NCI-H2196 treated with DMSO at 0.1 percent for 48 hours (cell line): Measurements from ENCODE around the gene SLAIN1.
"Not testable (repeated sequence)": the region's sequence is repeated elsewhere in the genome, so short reads cannot be mapped to it uniquely, and the experiment has no call there.

Experiments
- DNase-seq: peaks from one replicate; lab custom pipeline; 2025; ENCODE audit not compliant: unreplicated experiment; lab: John Stamatoyannopoulos, UW

Gene SLAIN1

DNA sequence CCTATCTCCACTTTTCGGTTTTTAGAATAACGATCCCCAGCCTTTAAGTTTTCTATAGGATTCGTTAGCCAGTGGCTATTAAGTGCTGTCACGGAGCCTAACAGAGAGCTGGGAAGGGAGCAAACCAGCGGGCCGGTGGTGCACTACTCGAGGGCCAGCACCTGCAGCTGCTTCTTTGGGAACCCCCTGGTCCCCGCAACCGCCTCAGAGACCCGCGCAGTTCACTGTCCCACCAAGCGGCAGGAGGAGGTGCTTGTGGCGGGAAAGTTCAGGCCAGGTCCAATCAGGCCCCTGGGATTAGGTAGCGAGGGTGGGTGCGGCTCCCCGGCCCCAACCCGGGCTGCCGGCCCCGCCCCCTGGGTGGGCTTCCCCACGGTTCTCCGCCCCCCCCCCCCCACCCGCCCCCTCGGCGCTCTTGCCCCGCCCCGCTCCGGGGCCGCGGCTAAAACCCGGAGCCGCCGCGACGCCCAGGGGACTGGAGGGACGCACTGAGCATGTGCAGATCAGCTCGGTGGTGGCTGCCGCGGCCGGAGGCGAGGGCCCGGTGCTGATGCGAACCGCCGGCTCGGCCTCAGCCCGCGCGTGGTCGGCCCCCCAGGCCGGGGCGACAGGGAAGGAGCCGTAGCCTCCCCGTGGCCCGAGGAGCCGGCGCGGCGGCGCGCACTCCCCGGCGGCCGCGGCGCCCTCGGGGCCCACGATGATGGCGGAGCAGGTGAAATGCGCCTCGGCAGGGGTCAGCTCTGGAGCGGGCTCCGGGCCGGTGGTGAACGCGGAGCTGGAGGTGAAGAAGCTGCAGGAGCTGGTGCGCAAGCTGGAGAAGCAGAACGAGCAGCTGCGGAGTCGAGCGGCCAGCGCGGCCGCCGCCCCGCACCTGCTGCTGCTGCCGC is at the start of gene SLAIN1:
Gene SLAIN1, plus strand, starts transcription at position 471 of the 887 bp plus-strand sequence. Its CDS starts 227 bp downstream, at position 698.
- DNase-seq: peak; percentile 38

DNA sequence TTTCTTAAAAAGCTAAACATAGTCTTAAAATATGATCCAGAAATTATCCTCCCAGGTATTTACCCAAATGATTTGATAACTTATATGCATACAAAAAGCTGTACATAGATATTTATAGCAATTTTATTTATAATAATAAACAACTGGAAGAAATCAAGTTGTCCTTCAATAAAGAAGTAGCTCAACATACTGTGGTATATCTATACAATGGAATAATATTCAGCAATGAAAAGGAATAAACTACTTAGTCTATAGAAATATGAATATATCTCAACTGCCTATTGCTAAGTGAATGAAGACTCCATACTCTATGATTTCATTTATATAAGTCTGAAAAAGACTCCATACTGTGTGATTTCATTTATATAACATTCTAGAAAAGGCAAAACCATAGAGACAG is 47.1 kb upstream of the SLAIN1 start:
- no peak for DNase-seq

DNA sequence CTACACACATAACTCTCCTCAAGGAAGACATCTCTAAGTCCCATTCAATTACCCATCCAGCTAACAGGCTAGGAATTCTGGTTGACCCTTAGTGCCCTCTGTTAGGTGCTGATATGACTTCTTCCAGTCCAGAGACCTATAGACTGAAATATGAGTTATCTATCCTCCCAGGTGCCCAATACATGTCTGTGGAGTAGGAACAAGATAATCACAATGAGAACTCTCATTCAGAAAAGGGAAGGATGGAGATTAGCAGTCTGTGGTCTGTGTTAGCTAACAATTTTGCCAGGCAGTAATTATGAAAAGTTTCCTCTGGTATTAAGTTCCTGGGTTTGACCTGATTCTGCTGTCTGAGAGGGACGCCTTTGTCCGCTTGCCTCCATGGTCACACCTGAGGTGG is 44.2 kb upstream of the SLAIN1 start:
- DNase-seq: no peak

- not testable (repeated sequence) for DNase-seq
These were observed 37.5 kb upstream of the SLAIN1 start for GRCh38 chr13:77660016-77660415.

DNA sequence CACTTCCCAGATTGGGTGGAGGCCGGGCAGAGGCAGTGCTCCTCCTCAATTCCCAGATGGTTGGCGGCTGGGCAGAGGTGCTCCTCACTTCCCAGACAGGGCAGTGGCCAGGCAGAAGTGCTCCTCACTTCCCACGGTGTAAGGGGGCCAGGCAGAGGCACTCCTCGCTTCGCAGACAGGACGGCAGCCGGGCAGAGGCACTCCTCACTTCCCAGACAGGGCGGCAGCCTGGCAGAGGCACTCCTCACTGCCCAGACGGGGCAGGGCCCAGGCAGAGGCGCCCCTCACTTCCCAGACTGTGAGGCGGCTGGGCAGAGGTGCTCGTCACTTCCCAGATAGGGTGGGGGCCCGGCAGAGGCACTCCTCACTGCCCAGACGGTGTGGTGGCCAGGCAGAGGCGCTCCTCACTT is 36.6 kb upstream of the SLAIN1 start:
- no peak for DNase-seq

GRCh38 chr13:77662301-77662700 is 35.2 kb upstream of the SLAIN1 start:
- not testable (repeated sequence) for DNase-seq

DNA sequence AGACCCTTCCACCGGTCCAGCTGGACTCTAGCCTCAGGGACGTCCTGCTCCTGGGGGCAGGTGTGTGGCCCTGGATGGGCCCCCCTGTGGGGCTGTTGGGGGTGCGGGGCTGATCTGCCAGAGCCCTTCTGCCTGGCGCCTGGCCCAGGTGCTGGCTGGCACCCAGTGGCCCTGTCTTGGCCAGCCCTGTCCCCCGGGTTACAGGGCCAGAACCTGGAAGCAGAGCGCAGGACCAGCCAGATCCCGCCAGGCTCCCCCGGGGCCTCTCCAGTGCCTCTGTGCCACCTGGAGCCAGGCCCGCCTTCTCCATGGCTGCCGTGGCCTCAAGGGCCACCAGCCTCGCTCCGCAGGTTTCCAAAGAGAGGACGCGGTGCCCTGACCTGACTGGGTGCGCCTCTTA is 34.7 kb upstream of the SLAIN1 start:
- not testable (repeated sequence) for DNase-seq

DNA sequence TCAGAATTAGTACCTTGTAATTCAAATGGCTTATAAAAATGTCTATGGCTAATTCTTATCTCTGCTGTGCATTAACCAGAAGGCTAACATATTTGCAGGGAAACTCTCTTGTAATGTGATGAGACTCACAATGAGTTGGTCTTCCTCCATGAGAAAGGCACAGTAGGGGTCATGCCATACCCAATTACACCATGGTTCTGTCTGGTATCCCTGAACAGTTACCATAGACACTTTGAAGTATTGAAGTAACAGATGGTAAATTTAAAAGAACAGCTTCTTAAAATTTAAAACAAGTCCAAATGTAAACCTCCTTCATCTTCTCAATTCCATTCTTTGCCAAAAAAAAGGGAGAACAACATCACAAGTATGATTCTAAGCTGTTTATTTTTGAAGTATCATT is 22.6 kb upstream of the SLAIN1 start:
- no peak for DNase-seq

DNA sequence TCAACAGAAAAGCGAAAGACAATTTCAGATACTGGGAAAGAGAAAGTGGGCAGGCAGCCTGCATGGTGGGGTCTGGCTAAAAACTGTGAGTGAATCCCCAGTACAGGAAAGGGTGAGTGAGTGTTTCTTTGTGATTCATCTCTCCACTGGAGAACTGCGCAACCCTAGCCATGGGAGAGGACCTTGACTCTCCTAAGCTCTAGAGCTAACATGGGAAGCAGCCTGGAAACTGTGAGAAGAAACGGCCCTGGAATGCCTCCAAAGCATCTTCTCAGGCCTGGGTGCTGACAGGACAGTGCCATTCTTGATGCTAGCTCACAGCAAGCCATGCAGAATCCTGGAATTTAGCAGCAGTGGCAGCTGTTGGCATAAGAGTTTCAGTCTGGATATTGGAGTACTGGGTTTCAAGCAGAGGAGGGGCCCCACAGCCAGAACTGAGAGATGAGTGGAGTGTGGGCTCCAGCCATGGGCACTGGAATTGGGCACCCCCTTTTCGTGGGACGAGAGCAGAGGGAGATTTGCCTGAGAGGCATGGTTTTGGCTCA is 18.7 kb upstream of the SLAIN1 start:
- DNase-seq: no peak

GRCh38 chr13:77687799-77688198 is 9.7 kb upstream of the SLAIN1 start:
- DNase-seq: no peak

DNA sequence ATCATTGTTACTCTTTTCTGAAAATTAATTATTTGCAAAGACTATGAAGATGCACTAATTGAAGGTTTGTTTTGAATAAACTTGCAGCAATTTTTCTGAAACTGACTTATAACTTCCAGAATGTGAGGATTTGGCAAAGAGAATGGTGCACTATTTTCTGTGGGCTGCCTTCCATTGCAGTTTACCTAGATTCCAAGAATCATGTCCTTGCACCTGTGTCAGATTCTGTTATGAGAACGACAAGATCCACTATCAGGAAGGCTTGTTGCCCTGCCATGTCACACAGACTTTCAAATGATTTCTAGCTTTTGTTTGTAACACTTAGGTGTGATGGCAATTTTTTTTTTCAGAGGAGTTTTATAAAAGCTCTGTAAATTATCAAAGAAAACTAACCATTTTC is 5.6 kb upstream of the SLAIN1 start:
- no peak for DNase-seq

DNA sequence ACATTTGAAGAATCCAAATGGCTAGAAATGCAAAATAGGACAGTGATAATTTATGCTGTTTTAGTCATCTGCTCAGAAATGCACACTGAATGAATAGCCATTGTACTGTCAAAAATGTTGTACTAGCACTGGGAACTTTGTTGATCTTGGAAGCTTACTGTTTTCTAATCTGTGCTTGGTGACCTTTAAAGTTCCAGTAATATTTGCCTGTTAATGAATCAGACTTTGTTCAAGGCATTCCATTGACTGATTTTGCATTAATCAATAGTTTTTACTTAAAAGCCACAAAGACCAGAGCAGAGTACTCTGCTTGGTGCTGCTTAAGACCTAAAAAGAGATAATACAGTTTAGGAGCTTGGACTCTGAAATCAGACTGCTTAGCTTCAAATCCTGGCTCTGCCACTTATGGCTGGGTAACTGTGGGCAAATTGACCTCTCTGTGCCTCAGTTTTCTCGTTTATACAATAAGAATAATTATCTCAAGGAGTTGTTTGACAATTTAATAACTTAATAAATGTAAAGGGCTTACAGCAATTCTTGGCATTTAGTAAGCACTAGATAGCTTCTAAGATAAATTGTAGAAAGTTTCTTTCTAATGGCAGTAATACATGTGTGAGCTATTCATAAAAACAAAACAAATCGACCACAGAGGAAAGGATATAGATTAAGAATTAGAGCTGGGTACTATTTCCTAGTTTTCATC is 4.6 kb upstream of the SLAIN1 start:
- no peak for DNase-seq

DNA sequence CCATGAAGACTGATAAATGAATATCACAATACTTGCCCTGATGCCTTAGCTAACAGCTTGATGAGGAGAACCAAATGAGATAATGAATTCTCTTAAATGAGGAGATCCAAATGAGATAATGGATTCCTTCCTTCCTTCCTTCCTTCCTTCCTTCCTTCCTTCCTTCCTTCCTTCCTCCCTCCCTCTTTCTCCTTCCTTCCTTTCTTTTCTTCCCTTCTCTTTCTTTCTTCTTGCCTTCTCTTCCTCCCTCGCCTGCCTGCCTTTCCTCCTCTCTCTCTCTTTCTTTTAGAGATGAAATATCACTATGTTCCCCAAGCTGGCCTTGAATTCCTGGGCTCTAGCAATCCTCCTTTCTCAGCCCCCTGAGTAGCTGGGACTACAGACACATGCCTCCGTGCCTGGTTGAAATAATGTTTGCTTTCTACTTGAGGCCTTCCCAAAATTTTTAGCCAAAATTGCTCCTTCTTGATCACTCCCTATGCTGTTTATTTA is 4.0 kb upstream of the SLAIN1 start:
- DNase-seq: no peak

DNA sequence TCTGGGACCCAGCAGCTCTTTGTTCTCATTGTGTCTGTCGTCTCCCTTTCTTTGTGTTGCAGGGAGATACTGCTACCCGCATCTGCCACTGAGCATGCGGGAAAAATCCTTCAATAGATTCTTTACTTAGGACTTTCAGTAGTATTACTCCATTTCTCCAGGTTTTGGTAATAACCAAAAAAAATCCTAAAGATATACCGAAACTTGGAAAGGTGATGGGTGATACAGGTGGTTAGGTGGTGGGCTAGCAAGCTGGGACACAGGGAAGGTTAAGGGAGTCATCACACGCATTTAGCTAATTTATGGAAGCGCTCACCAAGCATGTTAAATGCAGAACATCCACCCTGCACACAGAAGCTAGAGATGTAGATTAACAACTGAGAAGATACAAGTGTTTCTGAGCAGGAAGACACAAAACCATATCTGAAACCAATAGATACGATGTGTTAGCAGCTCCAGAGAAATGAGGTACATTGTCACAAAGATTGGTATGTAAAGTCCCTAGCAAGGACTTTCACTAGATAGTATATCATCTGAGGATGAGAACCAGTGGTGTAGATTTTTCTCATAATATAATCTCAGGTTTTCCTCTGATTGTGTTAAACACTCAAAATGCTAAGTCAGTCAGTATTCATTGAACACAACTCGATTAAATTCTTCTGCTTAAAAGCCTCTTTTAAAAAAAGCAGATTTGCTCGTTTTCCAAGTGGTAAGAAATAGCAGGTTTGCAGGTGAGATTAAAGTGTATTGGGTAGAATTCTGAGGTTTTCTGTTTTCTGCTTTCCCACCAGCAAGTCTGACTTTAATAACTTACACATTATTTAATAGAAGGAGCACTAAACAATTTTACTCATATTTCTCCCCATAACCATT is 1.2 kb upstream of the SLAIN1 start:
- DNase-seq: no peak

DNA sequence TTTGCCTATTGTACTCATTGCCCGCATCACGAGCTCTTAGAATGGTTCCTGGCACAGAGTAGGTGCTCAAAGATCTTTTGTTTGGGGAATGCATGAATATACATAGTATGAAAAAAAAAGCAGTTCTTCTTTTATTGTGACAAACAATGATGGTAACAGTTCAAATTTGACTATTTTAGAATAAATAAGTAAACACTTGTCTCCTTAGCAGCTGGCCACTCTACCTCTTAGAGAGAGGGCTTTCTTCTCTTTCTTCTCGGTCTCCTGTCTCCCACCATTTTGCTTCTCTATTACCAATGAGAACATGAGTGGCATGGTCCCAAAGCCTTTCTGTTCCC is 639 bp upstream of the SLAIN1 start:
- no peak for DNase-seq

DNA sequence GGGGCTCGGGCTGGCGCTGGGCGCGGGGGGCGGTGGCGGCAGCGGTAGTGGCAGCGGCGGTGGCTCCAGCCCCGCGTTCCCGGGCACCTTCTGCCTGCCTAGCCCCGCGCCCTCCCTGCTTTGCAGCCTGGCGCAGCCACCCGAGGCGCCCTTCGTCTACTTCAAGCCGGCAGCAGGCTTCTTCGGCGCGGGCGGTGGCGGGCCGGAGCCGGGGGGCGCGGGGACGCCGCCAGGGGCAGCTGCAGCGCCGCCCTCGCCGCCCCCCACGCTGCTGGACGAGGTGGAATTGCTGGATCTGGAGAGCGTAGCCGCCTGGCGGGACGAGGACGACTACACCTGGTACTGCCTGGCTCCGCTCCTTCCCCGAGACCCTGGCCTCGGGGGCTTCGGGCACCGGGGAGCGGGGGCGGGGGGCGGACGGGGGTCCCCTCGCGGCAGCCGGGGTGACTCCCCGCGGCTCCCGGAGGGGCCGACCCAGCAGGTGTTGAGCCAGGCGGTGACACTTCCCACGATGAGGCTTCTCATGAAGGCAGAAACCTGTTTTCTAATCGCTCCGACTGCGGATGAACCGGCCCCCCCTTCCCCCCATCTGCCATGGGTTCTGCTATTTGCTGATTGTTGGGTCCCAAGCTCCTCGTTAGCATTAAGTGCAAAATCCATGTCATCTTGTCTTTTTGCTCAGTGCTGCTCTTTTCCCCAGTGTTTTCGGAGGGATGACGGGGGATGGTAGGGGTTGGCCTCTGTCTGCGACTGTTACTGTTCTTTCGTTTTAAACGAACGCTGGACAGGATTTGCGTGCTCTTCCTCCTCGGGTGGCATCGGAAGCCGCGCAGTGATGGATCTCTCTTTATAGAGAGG is 943 bp downstream of the SLAIN1 start:
- no peak for DNase-seq

- DNase-seq: no peak
These were observed 1.7 kb downstream of the SLAIN1 start for GRCh38 chr13:77699059-77699680.

DNA sequence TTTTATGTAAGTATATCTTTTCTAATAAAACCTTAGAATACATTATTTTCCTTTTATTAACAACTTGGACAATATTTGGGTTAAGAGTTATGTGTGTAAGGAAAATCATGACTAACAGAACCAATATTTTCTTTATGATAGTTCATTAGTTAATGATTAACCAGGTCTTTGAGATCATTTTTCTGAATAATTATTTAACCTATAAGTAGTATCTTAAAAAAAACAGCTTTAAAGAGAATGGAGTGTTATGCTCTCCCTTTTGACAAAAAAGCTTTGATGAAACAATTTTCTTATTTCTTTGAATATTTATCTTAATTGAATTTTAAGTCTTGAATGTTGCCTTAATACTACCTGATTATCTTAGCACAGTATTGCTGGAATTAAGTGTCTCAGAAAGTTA is 3.8 kb downstream of the SLAIN1 start:
- no peak for DNase-seq

DNA sequence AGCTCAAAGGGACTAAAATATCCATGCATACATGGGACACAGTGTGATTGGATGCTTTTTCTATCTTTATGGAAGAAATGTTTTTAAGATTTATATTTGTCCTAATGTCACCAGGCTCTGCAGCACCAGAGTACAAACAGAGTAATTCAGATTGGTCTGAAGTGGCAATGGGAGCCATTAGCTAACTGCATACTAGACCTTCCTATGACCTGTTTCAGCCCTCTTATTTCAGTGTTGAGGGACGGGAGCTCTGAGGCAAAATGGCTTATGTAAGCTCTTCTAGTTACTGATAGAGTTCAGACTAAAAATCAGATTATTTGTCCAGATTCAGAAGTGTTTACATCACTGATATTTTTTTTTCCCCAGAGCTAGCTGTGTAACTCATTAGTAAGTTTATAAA is 4.9 kb downstream of the SLAIN1 start:
- DNase-seq: no peak

GRCh38 chr13:77703408-77703807 is 5.9 kb downstream of the SLAIN1 start:
- DNase-seq: no peak
